Urinary bladder (tissue), 4 donors: ENCODE data around the gene NADSYN1. TPM values are rescaled to one million over a fixed set of nuclear protein-coding genes. Genes with fewer than 3 reads are reported as not detected.

Source experiments
- DNase-seq: peaks from one replicate; pipeline ENCODE4 v3.0.0-alpha.2; 2015; ENCODE audit errors: extremely low spot score
- H3K27ac ChIP-seq: one replicate; pipeline ENCODE4 v1.5.1; 2013; ENCODE audit warnings: low read depth, mild to moderate bottlenecking, moderate library complexity
- H3K36me3 ChIP-seq: one replicate; pipeline ENCODE4 v1.6.1; 2013; ENCODE audit warnings: mild to moderate bottlenecking, moderate library complexity; ENCODE audit not compliant: insufficient read depth
- H3K4me1 ChIP-seq: one replicate; pipeline ENCODE4 v1.6.1; 2013; ENCODE audit warnings: mild to moderate bottlenecking, moderate library complexity; ENCODE audit not compliant: insufficient read depth
- H3K4me3 ChIP-seq: one replicate; pipeline ENCODE4 v1.5.1; 2013; ENCODE audit warnings: low read depth, low read length
- WGBS: extraction: QIAGEN DNeasy Blood & Tissue Kit; methylation state at CpG from one replicate; pipeline ENCODE4 v1.1.7; 2013; 5-methylcytosine and 5-hydroxymethylcytosine counted together
- polyA plus RNA-seq: library from polyadenylated mRNA; stranded (reverse); fragments of 200-250 nt; gene quantifications from one replicate; pipeline ENCODE4 v1.2.3, GENCODE V29; 2013
- total RNA-seq: library from RNA; depleted of rRNA; stranded (reverse); fragments of >200 nt; gene quantifications from one replicate; pipeline ENCODE4 v1.2.3, GENCODE V29; 2014
- donor health status: healthy with polysubstance abuse.
- donor health status: healthy.

The NADSYN1 gene
- total and polyA plus RNA-seq, 2 donors: 47.8 to 59.3 TPM

- 89% methylated on average over 23 of the region's 23 CpGs for WGBS
- H3K36me3 ChIP-seq: peaks cover 3% of the 10 kb centered on the region
- H3K4me3 ChIP-seq: no peak overlapping the region
- no peaks in the 10 kb centered on the region for H3K4me1 ChIP-seq
- no peak overlapping the region for H3K27ac ChIP-seq
- DNase-seq: no peak
Measured at GRCh38 chr11:71490044-71490730, 37.2 kb downstream of the NADSYN1 start.

GRCh38 chr11:71490731-71491390, 37.9 kb downstream of the NADSYN1 start:
- 97% methylated on average over 28 of the region's 28 CpGs for WGBS
- H3K36me3 ChIP-seq: peaks cover 2% of the 10 kb centered on the region

GRCh38 chr11:71491531-71491930, 38.5 kb downstream of the NADSYN1 start:
- no peak for DNase-seq
- Histone ChIP-seq H3K27ac (no peak overlapping the region), H3K4me1 (no peaks in the 10 kb centered on the region), H3K4me3 (no peak overlapping the region), H3K36me3 (no peaks in the 10 kb centered on the region)
- 95% methylated on average over 19 of the region's 19 CpGs for WGBS

More at GRCh38 chr11:71490731-71491390, 37.9 kb downstream of the NADSYN1 start:
- no peak for DNase-seq
- Histone ChIP-seq H3K27ac (no peak overlapping the region), H3K4me3 (no peak overlapping the region), H3K4me1 (no peaks in the 10 kb centered on the region)

- WGBS: 88% methylated on average over 9 of the region's 9 CpGs
- H3K4me3 ChIP-seq: no peak overlapping the region
- no peak for DNase-seq
- no peaks in the 10 kb centered on the region for H3K4me1 ChIP-seq
- H3K36me3 ChIP-seq: no peaks in the 10 kb centered on the region
- H3K27ac ChIP-seq: no peak overlapping the region
Measured at GRCh38 chr11:71491940-71492339, 38.9 kb downstream of the NADSYN1 start.

- Histone ChIP-seq H3K27ac (no peak overlapping the region), H3K36me3 (no peaks in the 10 kb centered on the region), H3K4me1 (no peaks in the 10 kb centered on the region), H3K4me3 (no peak overlapping the region)
- DNase-seq: no peak
- WGBS: 94% methylated on average over 20 of the region's 20 CpGs
Measured at GRCh38 chr11:71495286-71496230, 42.6 kb downstream of the NADSYN1 start.

- Histone ChIP-seq H3K4me3 (no peak overlapping the region), H3K36me3 (no peaks in the 10 kb centered on the region), H3K4me1 (no peaks in the 10 kb centered on the region), H3K27ac (no peak overlapping the region)
- no peak for DNase-seq
- 98% methylated on average over 13 of the region's 13 CpGs for WGBS
Measured at GRCh38 chr11:71496421-71496820, 43.4 kb downstream of the NADSYN1 start.

GRCh38 chr11:71498091-71498490, 45.1 kb downstream of the NADSYN1 start:
- Histone ChIP-seq H3K36me3 (peaks cover 3% of the 10 kb centered on the region), H3K27ac (no peak overlapping the region), H3K4me3 (no peak overlapping the region), H3K4me1 (no peaks in the 10 kb centered on the region)
- WGBS: 97% methylated on average over 19 of the region's 19 CpGs
- no peak for DNase-seq

- peaks cover 3% of the 10 kb centered on the region for H3K36me3 ChIP-seq
- no peaks in the 10 kb centered on the region for H3K4me1 ChIP-seq
- DNase-seq: no peak
- no peak overlapping the region for H3K27ac ChIP-seq
- 81% methylated on average over 13 of the region's 13 CpGs for WGBS
- no peak overlapping the region for H3K4me3 ChIP-seq
Measured at GRCh38 chr11:71499125-71499524, 46.1 kb downstream of the NADSYN1 start.

GRCh38 chr11:71499546-71499945, 46.5 kb downstream of the NADSYN1 start:
- DNase-seq: no peak
- H3K4me3 ChIP-seq: no peak overlapping the region
- H3K4me1 ChIP-seq: no peaks in the 10 kb centered on the region
- no peak overlapping the region for H3K27ac ChIP-seq
- H3K36me3 ChIP-seq: peaks cover 3% of the 10 kb centered on the region
- WGBS: 90% methylated on average over 6 of the region's 6 CpGs

GRCh38 chr11:71500601-71501021, 47.6 kb downstream of the NADSYN1 start:
- DNase-seq: no peak
- Histone ChIP-seq H3K4me3 (no peak overlapping the region), H3K27ac (no peak overlapping the region), H3K36me3 (peaks cover 3% of the 10 kb centered on the region), H3K4me1 (no peaks in the 10 kb centered on the region)
- 63% methylated on average over 6 of the region's 6 CpGs for WGBS

GRCh38 chr11:71501071-71501985, 48.3 kb downstream of the NADSYN1 start:
- no peak for DNase-seq
- no peak overlapping the region for H3K27ac ChIP-seq
- no peaks in the 10 kb centered on the region for H3K4me1 ChIP-seq
- 94% methylated on average over 30 of the region's 30 CpGs for WGBS
- peaks cover 3% of the 10 kb centered on the region for H3K36me3 ChIP-seq
- H3K4me3 ChIP-seq: no peak overlapping the region

- peaks cover 3% of the 10 kb centered on the region for H3K36me3 ChIP-seq
- H3K4me1 ChIP-seq: no peaks in the 10 kb centered on the region
- DNase-seq: no peak
- WGBS: 94% methylated on average over 10 of the region's 10 CpGs
- no peak overlapping the region for H3K4me3 ChIP-seq
- no peak overlapping the region for H3K27ac ChIP-seq
Measured at GRCh38 chr11:71502026-71502425, 49.0 kb downstream of the NADSYN1 start.
